ENCODE data around the gene PMP22.

DNA sequence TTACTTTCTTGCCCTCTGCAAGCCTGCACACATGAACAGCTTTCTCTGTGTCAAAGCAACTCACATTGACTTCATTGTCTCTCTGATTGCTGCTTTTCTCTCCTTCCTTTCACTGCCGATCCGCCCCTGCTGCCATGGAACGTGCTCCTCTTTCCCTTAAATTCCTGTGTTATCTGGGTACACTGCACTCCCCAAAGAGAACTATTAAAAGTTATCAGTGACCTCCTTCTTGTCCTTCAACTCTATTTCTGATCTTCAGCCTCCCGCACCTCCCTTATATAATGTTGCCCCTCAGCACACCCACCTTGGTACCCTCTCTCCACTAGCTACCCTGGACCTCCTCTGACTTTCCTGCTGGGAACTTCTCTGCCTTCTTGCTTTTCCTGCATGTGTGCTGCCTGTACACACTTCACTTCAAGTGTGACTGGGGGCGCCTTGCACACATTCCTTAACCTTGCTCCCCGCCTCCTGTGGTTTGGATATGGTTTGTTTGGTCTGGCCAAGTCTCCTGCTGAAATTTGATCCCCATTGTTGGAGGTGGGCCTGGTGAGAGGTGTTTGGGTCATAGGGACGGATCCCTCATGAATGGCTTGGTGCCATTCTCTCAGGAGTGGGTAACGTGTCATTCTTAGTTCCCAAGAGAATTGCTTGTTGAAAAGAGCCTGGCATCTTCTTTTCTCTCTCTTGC is 26.7 kb upstream of the PMP22 start:
- TF ChIP-seq, protein P1, sequence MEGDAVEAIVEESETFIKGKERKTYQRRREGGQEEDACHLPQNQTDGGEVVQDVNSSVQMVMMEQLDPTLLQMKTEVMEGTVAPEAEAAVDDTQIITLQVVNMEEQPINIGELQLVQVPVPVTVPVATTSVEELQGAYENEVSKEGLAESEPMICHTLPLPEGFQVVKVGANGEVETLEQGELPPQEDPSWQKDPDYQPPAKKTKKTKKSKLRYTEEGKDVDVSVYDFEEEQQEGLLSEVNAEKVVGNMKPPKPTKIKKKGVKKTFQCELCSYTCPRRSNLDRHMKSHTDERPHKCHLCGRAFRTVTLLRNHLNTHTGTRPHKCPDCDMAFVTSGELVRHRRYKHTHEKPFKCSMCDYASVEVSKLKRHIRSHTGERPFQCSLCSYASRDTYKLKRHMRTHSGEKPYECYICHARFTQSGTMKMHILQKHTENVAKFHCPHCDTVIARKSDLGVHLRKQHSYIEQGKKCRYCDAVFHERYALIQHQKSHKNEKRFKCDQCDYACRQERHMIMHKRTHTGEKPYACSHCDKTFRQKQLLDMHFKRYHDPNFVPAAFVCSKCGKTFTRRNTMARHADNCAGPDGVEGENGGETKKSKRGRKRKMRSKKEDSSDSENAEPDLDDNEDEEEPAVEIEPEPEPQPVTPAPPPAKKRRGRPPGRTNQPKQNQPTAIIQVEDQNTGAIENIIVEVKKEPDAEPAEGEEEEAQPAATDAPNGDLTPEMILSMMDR (IDR thresholded peaks at IDR 0.05 in 4 of 5, conservative IDR thresholded peaks at IDR 0.05 in 1 of 5) = no peak
- TF ChIP-seq POLR2A (IDR thresholded peaks at IDR 0.05) = no peak

Data from gastrocnemius medialis (tissue), 4 donors.